Peyer's patch (tissue), 4 donors: ENCODE results near the gene TTC12. TPM values are rescaled to one million over a fixed set of nuclear protein-coding genes. Genes with fewer than 3 reads are reported as not detected.
A peak's percentile ranks its signal among the peaks of the same experiment; 100 is the strongest.

Source experiments
- DNase-seq, 3 donors: peaks; one replicate each; pipeline ENCODE4 v3.0.0-alpha.2; 2017 to 2019
- H3K27ac ChIP-seq, 4 donors: fragments of 200-600 bp; sonication (generic); one replicate each; pipeline ENCODE4 v1.5.1; 2016 to 2019
- H3K27me3 ChIP-seq, 2 donors: fragments of 200-600 bp; sonication (generic); one replicate each; pipeline ENCODE4 v1.5.1; 2019
- H3K36me3 ChIP-seq, 3 donors: fragments of 200-600 bp; sonication (generic); one replicate each; pipeline ENCODE4 v1.5.1; 2016 to 2019
- H3K4me1 ChIP-seq, 4 donors: fragments of 200-600 bp; sonication (generic); one replicate each; pipeline ENCODE4 v1.5.1; 2016 to 2019
- H3K4me3 ChIP-seq, 4 donors: fragments of 200-600 bp; sonication (generic); 1 replicate in 3 of 4; 2 replicates in 1 of 4; pipeline ENCODE4 v1.5.1; 2016 to 2019; ENCODE audit warnings: mild to moderate bottlenecking in 1 of 4
- H3K9me3 ChIP-seq, 4 donors: fragments of 200-600 bp; sonication (generic); one replicate each; pipeline ENCODE4 v1.5.1; 2016 to 2019; ENCODE audit warnings: mild to moderate bottlenecking in 1 of 4
- CTCF ChIP-seq, 6 experiments: fragments of 450-650 bp in 4 of 6; fragments of 200-600 bp in 2 of 6; sonication (generic) in 1 of 6; IDR thresholded peaks; one replicate each; pipeline ENCODE4 v1.5.1; 2017 to 2019; ENCODE audit warnings: antibody characterized with exemption in 6 of 6, mild to moderate bottlenecking in 3 of 6, moderate library complexity in 1 of 6
- POLR2A ChIP-seq, 2 donors: fragments of 450-650 bp; IDR thresholded peaks; one replicate each; pipeline ENCODE4 v1.5.1; 2017; ENCODE audit warnings: antibody characterized with exemption in 2 of 2, mild to moderate bottlenecking in 2 of 2, moderate library complexity in 2 of 2
- total RNA-seq, 4 donors: library from RNA; depleted of rRNA; stranded (reverse); fragments of >200 nt; gene quantifications; one replicate each; pipeline ENCODE4 v1.1.0, GENCODE V29; 2016

The TTC12 gene
- total RNA-seq, 4 donors from 2014 or later, result 6.3 to 62.7 (median 19.8) TPM

GRCh38 chr11:113308601-113309000 is 5.8 kb upstream of the TTC12 start:
- TF ChIP-seq CTCF (IDR thresholded peaks at IDR 0.05), result no peak
- TF ChIP-seq POLR2A (IDR thresholded peaks at IDR 0.05), result no peak

GRCh38 chr11:113311536-113311935 is 2.8 kb upstream of the TTC12 start:
- no peak for DNase-seq
- Histone ChIP-seq H3K27ac (no peak overlapping the region), H3K9me3 (no peaks in the 10 kb centered on the region), H3K36me3 (no peaks in the 10 kb centered on the region), H3K27me3 (no peaks in the 10 kb centered on the region), H3K4me3 (no peak overlapping the region), H3K4me1 (peaks cover 0 to 5% (median 2%) of the 10 kb centered on the region in 4 donors)
- TF ChIP-seq POLR2A (IDR thresholded peaks at IDR 0.05) (no peak), CTCF (IDR thresholded peaks at IDR 0.05) (no peak)

More at GRCh38 chr11:113308601-113309000, 5.8 kb upstream of the TTC12 start:
- no peak for DNase-seq
- no peaks in the 10 kb centered on the region for H3K27me3 ChIP-seq
- no peak overlapping the region for H3K27ac ChIP-seq
- H3K4me3 ChIP-seq, result no peak overlapping the region
- H3K4me1 ChIP-seq, result peaks cover 0 to 1% (median 0%) of the 10 kb centered on the region in 4 donors
- no peaks in the 10 kb centered on the region for H3K9me3 ChIP-seq
- no peaks in the 10 kb centered on the region for H3K36me3 ChIP-seq

GRCh38 chr11:113313601-113314000 is 782 bp upstream of the TTC12 start:
- H3K4me1 ChIP-seq, result peaks cover 0 to 5% (median 2%) of the 10 kb centered on the region in 4 donors
- H3K9me3 ChIP-seq, result no peaks in the 10 kb centered on the region
- no peak overlapping the region for H3K4me3 ChIP-seq
- no peaks in the 10 kb centered on the region for H3K36me3 ChIP-seq
- DNase-seq, result no peak
- H3K27me3 ChIP-seq, result no peaks in the 10 kb centered on the region
- peak overlapping the region in 1 of 4 donors; percentile 92 for H3K27ac ChIP-seq
- TF ChIP-seq CTCF (IDR thresholded peaks at IDR 0.05) (no peak), POLR2A (IDR thresholded peaks at IDR 0.05) (no peak)

GRCh38 chr11:113314065-113314388 is 356 bp upstream of the TTC12 start:
- Histone ChIP-seq H3K27ac (peak overlapping the region; percentile 82 to 92 (median 88)), H3K4me1 (peaks cover 0 to 5% (median 2%) of the 10 kb centered on the region in 4 donors), H3K27me3 (no peaks in the 10 kb centered on the region), H3K9me3 (no peaks in the 10 kb centered on the region), H3K36me3 (no peaks in the 10 kb centered on the region), H3K4me3 (peak overlapping the region; percentile 74 to 94 (median 92))
- TF ChIP-seq CTCF (IDR thresholded peaks at IDR 0.05), result no peak
- no peak for TF ChIP-seq POLR2A (IDR thresholded peaks at IDR 0.05)
- DNase-seq, result no peak

GRCh38 chr11:113315811-113316210 is 1.4 kb downstream of the TTC12 start:
- H3K9me3 ChIP-seq, result no peaks in the 10 kb centered on the region
- H3K27me3 ChIP-seq, result no peaks in the 10 kb centered on the region
- no peak overlapping the region for H3K27ac ChIP-seq
- peaks cover 0 to 5% (median 2%) of the 10 kb centered on the region in 4 donors for H3K4me1 ChIP-seq
- H3K36me3 ChIP-seq, result no peaks in the 10 kb centered on the region
- TF ChIP-seq POLR2A (IDR thresholded peaks at IDR 0.05) (no peak), CTCF (IDR thresholded peaks at IDR 0.05) (no peak)
- no peak for DNase-seq
- peak overlapping the region in 1 of 4 donors; percentile 94 for H3K4me3 ChIP-seq

- Histone ChIP-seq H3K9me3 (no peaks in the 10 kb centered on the region), H3K4me3 (no peak overlapping the region), H3K36me3 (no peaks in the 10 kb centered on the region), H3K27me3 (no peaks in the 10 kb centered on the region), H3K27ac (no peak overlapping the region), H3K4me1 (peaks cover 0 to 5% (median 2%) of the 10 kb centered on the region in 4 donors)
- DNase-seq, result no peak
- no peak for TF ChIP-seq POLR2A (IDR thresholded peaks at IDR 0.05)
Measured at GRCh38 chr11:113316256-113316655, 1.9 kb downstream of the TTC12 start.
